Right atrium auricular region (tissue), 2 donors: ENCODE data around the gene TCL1B. TPM values are rescaled to one million over a fixed set of nuclear protein-coding genes. Genes with fewer than 3 reads are reported as not detected.

Experiments used
- DNase-seq: peaks from one replicate; pipeline ENCODE4 v3.0.0-alpha.2; 2019; ENCODE audit warnings: low spot score
- H3K27ac ChIP-seq, 2 donors: fragments of 200-600 bp; sonication (generic); 1 replicate in 1 of 2; 2 replicates in 1 of 2; pipeline ENCODE4 v1.5.1; 2016 to 2019
- H3K27me3 ChIP-seq, 2 donors: fragments of 200-600 bp; sonication (generic); one replicate each; pipeline versions ENCODE4 v1.5.1 to v1.6.0; 2017 to 2019
- H3K36me3 ChIP-seq: fragments of 200-600 bp; sonication (generic); one replicate; pipeline ENCODE4 v1.5.1; 2016
- H3K4me1 ChIP-seq, 2 donors: fragments of 200-600 bp; sonication (generic); one replicate each; pipeline versions ENCODE4 v1.5.1 to v1.6.0; 2017 to 2019
- H3K4me3 ChIP-seq, 2 donors: fragments of 200-600 bp; sonication (generic); 1 replicate in 1 of 2; 2 replicates in 1 of 2; pipeline ENCODE4 v1.5.1; 2017 to 2019; ENCODE audit warnings: mild to moderate bottlenecking in 1 of 2, moderate library complexity in 1 of 2
- H3K9me3 ChIP-seq, 2 donors: fragments of 200-600 bp; sonication (generic); one replicate each; pipeline ENCODE4 v1.5.1; 2019
- CTCF ChIP-seq, 2 donors: fragments of 200-600 bp; sonication (generic); IDR thresholded peaks; one replicate each; pipeline ENCODE4 v1.5.1; 2019; ENCODE audit warnings: antibody characterized with exemption in 2 of 2
- total RNA-seq, 2 donors: library from RNA; depleted of rRNA; stranded (reverse); fragments of >200 nt; gene quantifications; one replicate each; pipeline ENCODE4 v1.1.0, GENCODE V29; 2016

TCL1B gene
- not detected for total RNA-seq

GRCh38 chr14:95685978-95686922 lies at the start of gene TCL1B:
Gene TCL1B, plus strand, starts transcription at chr14:95686426. Its CDS starts 42 bp downstream, at chr14:95686468.
- no peaks in the 10 kb centered on the region for H3K36me3 ChIP-seq
- TF ChIP-seq CTCF (IDR thresholded peaks at IDR 0.05), result no peak

GRCh38 chr14:95644981-95645380 lies 41.2 kb upstream of the TCL1B start:
- H3K27me3 ChIP-seq, result no peaks in the 10 kb centered on the region
- no peaks in the 10 kb centered on the region for H3K36me3 ChIP-seq
- H3K27ac ChIP-seq, result no peak overlapping the region
- H3K9me3 ChIP-seq, result no peaks in the 10 kb centered on the region
- H3K4me3 ChIP-seq, result no peak overlapping the region
- no peak for TF ChIP-seq CTCF (IDR thresholded peaks at IDR 0.05)
- no peak for DNase-seq
- no peaks in the 10 kb centered on the region for H3K4me1 ChIP-seq

More at GRCh38 chr14:95685978-95686922, at the start of gene TCL1B:
- Histone ChIP-seq H3K4me3 (no peak within 1 kb of the TSS), H3K27me3 (no peaks in the 10 kb centered on the region), H3K27ac (no peak within 1 kb of the TSS), H3K4me1 (no peaks in the 10 kb centered on the region), H3K9me3 (no peaks in the 10 kb centered on the region)
- DNase-seq, result no peak

GRCh38 chr14:95645389-95645996 lies 40.7 kb upstream of the TCL1B start:
- no peak for TF ChIP-seq CTCF (IDR thresholded peaks at IDR 0.05)
- H3K4me3 ChIP-seq, result no peak overlapping the region

GRCh38 chr14:95647926-95648325 lies 38.3 kb upstream of the TCL1B start:
- DNase-seq, result no peak
- TF ChIP-seq CTCF (IDR thresholded peaks at IDR 0.05), result no peak
- H3K4me3 ChIP-seq, result no peak overlapping the region
- no peak overlapping the region for H3K27ac ChIP-seq
- no peaks in the 10 kb centered on the region for H3K36me3 ChIP-seq
- no peaks in the 10 kb centered on the region for H3K9me3 ChIP-seq
- H3K4me1 ChIP-seq, result no peaks in the 10 kb centered on the region
- H3K27me3 ChIP-seq, result no peaks in the 10 kb centered on the region

More at GRCh38 chr14:95645389-95645996, 40.7 kb upstream of the TCL1B start:
- no peak for DNase-seq
- Histone ChIP-seq H3K27ac (no peak overlapping the region), H3K27me3 (no peaks in the 10 kb centered on the region), H3K4me1 (no peaks in the 10 kb centered on the region), H3K36me3 (no peaks in the 10 kb centered on the region), H3K9me3 (no peaks in the 10 kb centered on the region)

- no peaks in the 10 kb centered on the region for H3K36me3 ChIP-seq
- H3K9me3 ChIP-seq, result no peaks in the 10 kb centered on the region
- H3K4me3 ChIP-seq, result no peak overlapping the region
- no peak for DNase-seq
- H3K4me1 ChIP-seq, result no peaks in the 10 kb centered on the region
- no peaks in the 10 kb centered on the region for H3K27me3 ChIP-seq
- no peak for TF ChIP-seq CTCF (IDR thresholded peaks at IDR 0.05)
- H3K27ac ChIP-seq, result no peak overlapping the region
Observed at GRCh38 chr14:95649230-95649629, 37.0 kb upstream of the TCL1B start.
